Hematopoietic multipotent progenitor cell treated with erythropoietin and hydrocortisone succinate and interleukin-3 and kit ligand, for 4 days (in vitro differentiated cells): Measurements from ENCODE around the gene NXF1.
"Not testable (repeated sequence)": the region's sequence is repeated elsewhere in the genome, so short reads cannot be mapped to it uniquely, and the experiment has no call there.

ENCODE experiments used
- DNase-seq: peaks from one replicate; pipeline ENCODE4 v3.0.0-alpha.2; 2015

The NXF1 gene

GRCh38 chr11:62782753-62783152 is 22.5 kb downstream of the NXF1 start:
- DNase-seq: no peak

GRCh38 chr11:62778441-62778840 is 26.8 kb downstream of the NXF1 start:
- no peak for DNase-seq

- no peak for DNase-seq
Observed at GRCh38 chr11:62777389-62777788, 27.9 kb downstream of the NXF1 start.

GRCh38 chr11:62775646-62776045 is 29.6 kb downstream of the NXF1 start:
- no peak for DNase-seq

GRCh38 chr11:62774407-62774806 is 30.8 kb downstream of the NXF1 start:
- DNase-seq: no peak

GRCh38 chr11:62771144-62772021 is 33.9 kb downstream of the NXF1 start, which contains the start of gene TAF6L:
Gene TAF6L (plus strand): TSS chr11:62771396. CDS start chr11:62775784, 4,388 bp downstream.
- peak; percentile 98 for DNase-seq

GRCh38 chr11:62770778-62771143 is 34.5 kb downstream of the NXF1 start:
- peak; percentile 69 for DNase-seq

GRCh38 chr11:62760867-62761227 is 44.4 kb downstream of the NXF1 start:
- not testable (repeated sequence) for DNase-seq

GRCh38 chr11:62757846-62758788 is 47.1 kb downstream of the NXF1 start:
- DNase-seq: no peak

- no peak for DNase-seq
Observed at GRCh38 chr11:62755086-62755615, 50.1 kb downstream of the NXF1 start.

- peak; percentile 100 for DNase-seq
Observed at GRCh38 chr11:62753736-62754603, 51.3 kb downstream of the NXF1 start, which contains the start of gene ZBTB3. Gene ZBTB3 (minus strand): TSS chr11:62754160. CDS start chr11:62753664, 496 bp downstream.

GRCh38 chr11:62752994-62753735 is 52.1 kb downstream of the NXF1 start:
- no peak for DNase-seq

- no peak for DNase-seq
Observed at GRCh38 chr11:62752177-62752785, 53.0 kb downstream of the NXF1 start.

GRCh38 chr11:62749931-62750330 is 55.3 kb downstream of the NXF1 start:
- not testable (repeated sequence) for DNase-seq

- DNase-seq: no peak
Observed at GRCh38 chr11:62747475-62748160, 57.6 kb downstream of the NXF1 start.
